OCI-LY7 (cell line): ENCODE measurements around the gene PFKL.

Experiments
- EZH2phosphoT487 ChIP-seq: fragments of 200-600 bp; sonication (generic); IDR thresholded peaks from 2 replicates; pipeline ENCODE4 v1.6.1; 2018; ENCODE audit warnings: low read depth, borderline replicate concordance, mild to moderate bottlenecking, mixed run types, antibody characterized with exemption, low read length, moderate library complexity, mixed read lengths
- TF ChIP-seq, protein P1 (sequence below): fragments of 200-600 bp; sonication (generic); conservative IDR thresholded peaks from 2 replicates; pipeline ENCODE4 v1.5.1; 2014; ENCODE audit warnings: mild to moderate bottlenecking, antibody characterized with exemption, low read length, moderate library complexity, mixed read lengths

DNA sequence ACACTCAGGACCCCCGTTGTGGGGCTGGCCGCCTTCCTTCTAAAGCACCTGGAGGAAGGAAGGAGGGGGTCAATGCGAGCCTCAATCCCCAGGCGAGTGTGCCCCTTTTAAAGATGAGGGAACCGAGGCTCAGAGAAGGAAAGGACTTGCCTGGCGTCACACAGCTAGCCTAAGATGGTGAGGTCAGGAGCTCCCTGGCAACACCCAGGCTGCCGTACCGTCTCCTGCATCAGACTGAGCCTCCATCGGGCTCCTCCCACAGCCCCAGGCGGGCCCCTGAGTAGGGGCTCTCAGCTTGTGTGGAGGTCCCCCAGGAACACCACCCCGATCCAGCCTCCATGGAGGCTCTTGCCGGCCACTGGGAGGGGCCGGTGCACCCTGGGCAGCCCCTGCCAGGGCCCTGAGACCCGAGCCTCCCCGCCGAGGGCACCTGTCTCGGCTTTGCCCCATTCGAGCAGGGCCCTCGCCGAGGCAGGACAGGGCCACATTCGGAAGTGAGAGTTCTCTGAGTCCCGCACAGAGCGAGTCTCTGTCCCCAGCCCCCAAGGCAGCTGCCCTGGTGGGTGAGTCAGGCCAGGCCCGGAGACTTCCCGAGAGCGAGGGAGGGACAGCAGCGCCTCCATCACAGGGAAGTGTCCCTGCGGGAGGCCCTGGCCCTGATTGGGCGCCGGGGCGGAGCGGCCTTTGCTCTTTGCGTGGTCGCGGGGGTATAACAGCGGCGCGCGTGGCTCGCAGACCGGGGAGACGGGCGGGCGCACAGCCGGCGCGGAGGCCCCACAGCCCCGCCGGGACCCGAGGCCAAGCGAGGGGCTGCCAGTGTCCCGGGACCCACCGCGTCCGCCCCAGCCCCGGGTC is 14.5 kb upstream of the PFKL start, which contains the start of gene AIRE:
- TF ChIP-seq, protein P1, sequence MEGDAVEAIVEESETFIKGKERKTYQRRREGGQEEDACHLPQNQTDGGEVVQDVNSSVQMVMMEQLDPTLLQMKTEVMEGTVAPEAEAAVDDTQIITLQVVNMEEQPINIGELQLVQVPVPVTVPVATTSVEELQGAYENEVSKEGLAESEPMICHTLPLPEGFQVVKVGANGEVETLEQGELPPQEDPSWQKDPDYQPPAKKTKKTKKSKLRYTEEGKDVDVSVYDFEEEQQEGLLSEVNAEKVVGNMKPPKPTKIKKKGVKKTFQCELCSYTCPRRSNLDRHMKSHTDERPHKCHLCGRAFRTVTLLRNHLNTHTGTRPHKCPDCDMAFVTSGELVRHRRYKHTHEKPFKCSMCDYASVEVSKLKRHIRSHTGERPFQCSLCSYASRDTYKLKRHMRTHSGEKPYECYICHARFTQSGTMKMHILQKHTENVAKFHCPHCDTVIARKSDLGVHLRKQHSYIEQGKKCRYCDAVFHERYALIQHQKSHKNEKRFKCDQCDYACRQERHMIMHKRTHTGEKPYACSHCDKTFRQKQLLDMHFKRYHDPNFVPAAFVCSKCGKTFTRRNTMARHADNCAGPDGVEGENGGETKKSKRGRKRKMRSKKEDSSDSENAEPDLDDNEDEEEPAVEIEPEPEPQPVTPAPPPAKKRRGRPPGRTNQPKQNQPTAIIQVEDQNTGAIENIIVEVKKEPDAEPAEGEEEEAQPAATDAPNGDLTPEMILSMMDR, result no peak
- no peak for TF ChIP-seq EZH2phosphoT487
